Keratinocyte (primary cell): ENCODE data around the gene BPIFA3.

ENCODE experiments used
- EZH2 ChIP-seq: IDR thresholded peaks from one replicate; pipeline ENCODE4 v1.6.1; 2012; ENCODE audit warnings: inconsistent platforms, mild to moderate bottlenecking, low read length, moderate library complexity
- TF ChIP-seq, protein P1 (sequence below), 3 experiments: IDR thresholded peaks in 1 of 3; conservative IDR thresholded peaks in 1 of 3; optimal IDR thresholded peaks in 1 of 3; 2 replicates in 2 of 3; 3 replicates in 1 of 3; pipeline versions ENCODE3 to v1.5.1; 2011; ENCODE audit warnings: low read length in 3 of 3, mild to moderate bottlenecking in 3 of 3, moderate library complexity in 2 of 3, control low read depth in 1 of 3, inconsistent platforms in 1 of 3; ENCODE audit not compliant: insufficient read depth in 2 of 3; ENCODE audit errors: extremely low read depth in 1 of 3

DNA sequence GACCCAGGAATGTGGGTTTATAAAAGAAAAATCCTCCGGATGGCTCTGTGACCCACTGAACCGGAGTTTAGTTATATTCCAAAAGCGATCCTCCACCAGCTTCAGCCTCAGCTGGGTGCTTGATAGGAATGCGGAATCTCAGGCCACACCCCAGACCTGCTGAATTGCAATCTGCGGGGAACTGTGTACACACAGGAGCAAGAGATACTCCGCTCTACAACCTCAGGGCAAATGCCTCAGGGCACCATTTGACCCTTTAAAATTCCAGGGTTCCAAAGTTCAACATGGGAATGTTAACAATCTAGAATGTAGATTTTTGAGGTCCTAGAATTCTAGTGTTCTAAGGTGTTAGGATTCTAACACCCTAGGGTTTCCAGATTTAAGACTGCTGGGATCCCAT lies 38.4 kb upstream of the BPIFA3 start:
- TF ChIP-seq, protein P1, sequence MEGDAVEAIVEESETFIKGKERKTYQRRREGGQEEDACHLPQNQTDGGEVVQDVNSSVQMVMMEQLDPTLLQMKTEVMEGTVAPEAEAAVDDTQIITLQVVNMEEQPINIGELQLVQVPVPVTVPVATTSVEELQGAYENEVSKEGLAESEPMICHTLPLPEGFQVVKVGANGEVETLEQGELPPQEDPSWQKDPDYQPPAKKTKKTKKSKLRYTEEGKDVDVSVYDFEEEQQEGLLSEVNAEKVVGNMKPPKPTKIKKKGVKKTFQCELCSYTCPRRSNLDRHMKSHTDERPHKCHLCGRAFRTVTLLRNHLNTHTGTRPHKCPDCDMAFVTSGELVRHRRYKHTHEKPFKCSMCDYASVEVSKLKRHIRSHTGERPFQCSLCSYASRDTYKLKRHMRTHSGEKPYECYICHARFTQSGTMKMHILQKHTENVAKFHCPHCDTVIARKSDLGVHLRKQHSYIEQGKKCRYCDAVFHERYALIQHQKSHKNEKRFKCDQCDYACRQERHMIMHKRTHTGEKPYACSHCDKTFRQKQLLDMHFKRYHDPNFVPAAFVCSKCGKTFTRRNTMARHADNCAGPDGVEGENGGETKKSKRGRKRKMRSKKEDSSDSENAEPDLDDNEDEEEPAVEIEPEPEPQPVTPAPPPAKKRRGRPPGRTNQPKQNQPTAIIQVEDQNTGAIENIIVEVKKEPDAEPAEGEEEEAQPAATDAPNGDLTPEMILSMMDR (optimal IDR thresholded peaks at IDR 0.05 in 1 of 3, IDR thresholded peaks at IDR 0.05 in 1 of 3, conservative IDR thresholded peaks at IDR 0.05 in 1 of 3; ENCODE audit: extremely low read depth in 1 of 3, insufficient read depth in 2 of 3, low read length in 3 of 3), result no peak
- no peak for TF ChIP-seq EZH2
